GM23248 (cell line): ENCODE results near the gene SNX14. TPM values are rescaled to one million over a fixed set of nuclear protein-coding genes. Genes with fewer than 3 reads are reported as not detected.

Experiments used
- DNase-seq: peaks from one replicate; pipeline ENCODE4 v3.0.0-alpha.2; 2015
- H2AFZ ChIP-seq: fragments of 200-600 bp; sonication (generic); 2 replicates; pipeline ENCODE4 v1.6.1; 2016; ENCODE audit warnings: antibody characterized with exemption
- H3F3A ChIP-seq: fragments of 200-600 bp; sonication (generic); 2 replicates; pipeline ENCODE4 v1.6.1; 2016; ENCODE audit warnings: mild to moderate bottlenecking, antibody characterized with exemption, mixed run types; ENCODE audit not compliant: insufficient read depth
- H3K27ac ChIP-seq: fragments of 200-600 bp; sonication (generic); 2 replicates; pipeline ENCODE4 v1.5.1; 2016; ENCODE audit warnings: mild to moderate bottlenecking
- H3K27me3 ChIP-seq: fragments of 200-600 bp; sonication (generic); replicated peaks from 2 replicates; pipeline ENCODE4 v1.6.1; 2016; ENCODE audit warnings: mild to moderate bottlenecking; ENCODE audit not compliant: insufficient read depth
- H3K36me3 ChIP-seq: fragments of 200-600 bp; sonication (generic); 2 replicates; pipeline ENCODE4 v1.6.1; 2016; ENCODE audit warnings: low read depth, mild to moderate bottlenecking
- H3K4me1 ChIP-seq: fragments of 200-600 bp; sonication (generic); 2 replicates; pipeline ENCODE4 v1.6.1; 2016; ENCODE audit warnings: mild to moderate bottlenecking; ENCODE audit not compliant: insufficient read depth
- H3K4me2 ChIP-seq: fragments of 200-600 bp; sonication (generic); one replicate; pipeline ENCODE4 v1.6.1; 2016; ENCODE audit warnings: mild to moderate bottlenecking; ENCODE audit not compliant: unreplicated experiment
- H3K4me3 ChIP-seq: fragments of 200-600 bp; sonication (generic); 2 replicates; pipeline ENCODE4 v1.5.1; 2016; ENCODE audit warnings: mild to moderate bottlenecking
- H3K79me2 ChIP-seq: fragments of 200-600 bp; sonication (generic); 2 replicates; pipeline ENCODE4 v1.6.1; 2016; ENCODE audit warnings: mild to moderate bottlenecking; ENCODE audit not compliant: insufficient read depth
- H3K9ac ChIP-seq: fragments of 200-600 bp; sonication (generic); 2 replicates; pipeline ENCODE4 v1.6.1; 2016; ENCODE audit warnings: mild to moderate bottlenecking
- H3K9me2 ChIP-seq: fragments of 200-600 bp; sonication (generic); 2 replicates; pipeline ENCODE4 v1.6.1; 2016; ENCODE audit warnings: mixed run types, mild to moderate bottlenecking, moderate library complexity; ENCODE audit not compliant: insufficient read depth
- H3K9me3 ChIP-seq: fragments of 200-600 bp; sonication (generic); one replicate; pipeline ENCODE4 v1.6.1; 2017; ENCODE audit warnings: low read depth
- H4K20me1 ChIP-seq: fragments of 200-600 bp; sonication (generic); 2 replicates; pipeline ENCODE4 v1.6.0; 2016; ENCODE audit not compliant: insufficient read depth
- EZH2 ChIP-seq: fragments of 200-600 bp; sonication (generic); IDR thresholded peaks from 2 replicates; pipeline ENCODE4 v1.6.1; 2018; ENCODE audit warnings: antibody characterized with exemption, mild to moderate bottlenecking; ENCODE audit not compliant: insufficient read depth, poor library complexity, severe bottlenecking
- EZH2phosphoT487 ChIP-seq: fragments of 200-600 bp; sonication (generic); IDR thresholded peaks from 2 replicates; pipeline ENCODE4 v1.6.1; 2018; ENCODE audit warnings: antibody characterized with exemption, moderate library complexity, mild to moderate bottlenecking, low read depth; ENCODE audit not compliant: insufficient read depth
- WGBS, 2 experiments: methylation state at CpG; one replicate each; pipeline ENCODE4 v1.1.6; 2015 to 2017; ENCODE audit warnings: low lambda C conversion rate in 2 of 2, low coverage in 1 of 2; ENCODE audit errors: missing lambda C conversion rate in 2 of 2; 5-methylcytosine and 5-hydroxymethylcytosine counted together
- in situ Hi-C: fragments of 300-500 bp; cut with MboI; formaldehyde crosslinking; loops from 2 replicates; pipeline ENCODE4 v1.15.0; 2020
- polyA plus RNA-seq: library from polyadenylated mRNA; unstranded; fragments of >200 nt; fragmentation: Nextera tagmentation; extraction: Ambion mirVana; gene quantifications from 2 replicates; pipeline ENCODE4 v1.2.1, GENCODE V29; 2016
- total RNA-seq: library from RNA; depleted of rRNA; stranded (reverse); fragments of >200 nt; shearing (Covaris generic); gene quantifications from 2 replicates; pipeline ENCODE4 v1.2.3, GENCODE V29; 2014; rRNA removed

Gene SNX14
- total and polyA plus RNA-seq, 2 experiments from 2014 or later, result 68.3 to 72.4 TPM

DNA sequence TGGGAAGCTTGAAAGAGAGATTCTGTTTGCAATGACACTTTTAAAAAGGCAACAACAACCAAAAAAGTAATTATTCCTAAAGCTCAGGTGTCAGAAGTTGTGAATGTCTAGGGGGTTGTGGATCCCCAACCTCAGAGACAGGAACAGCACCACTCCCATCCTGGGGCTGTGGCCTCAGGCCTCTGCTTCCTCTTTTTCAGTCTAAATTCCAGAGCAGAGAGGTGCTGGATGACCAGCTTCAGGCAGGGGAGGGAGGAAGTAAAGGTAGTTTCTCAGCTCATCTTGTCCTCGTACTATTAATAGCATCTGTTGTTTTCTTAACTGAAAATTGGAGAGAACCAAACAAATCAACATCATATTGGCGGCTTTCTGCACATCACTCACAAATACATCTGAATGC, 135.5 kb downstream of the SNX14 start:
- H3K27me3 ChIP-seq, result no peaks in the 10 kb centered on the region
- no peaks in the 10 kb centered on the region for H3K9me2 ChIP-seq
- H3K27ac ChIP-seq, result peak overlapping the region; percentile 100
- peaks cover 15% of the 10 kb centered on the region; the same call in 1 of the 2 replicates for H3K36me3 ChIP-seq
- peaks cover 94% of the 10 kb centered on the region for H3K4me1 ChIP-seq
- 0 out of 2 replicates have a peak overlapping the region, but pooled peaks have one; percentile 16 for H3K4me3 ChIP-seq
- DNase-seq, result no peak
- no peaks in the 10 kb centered on the region for H3K9me3 ChIP-seq
- H3K79me2 ChIP-seq, result peaks cover 84% of the 10 kb centered on the region
- TF ChIP-seq EZH2 (no peak), EZH2phosphoT487 (no peak)
- 33 to 43% methylated on average over 2 of the region's 2 CpGs for WGBS, 2 experiments
- H3F3A ChIP-seq, result peaks cover 88% of the 10 kb centered on the region
- H2AFZ ChIP-seq, result no peak overlapping the region
- H3K9ac ChIP-seq, result peak overlapping the region; percentile 3; the same call in 1 of the 2 replicates
- 0 out of 2 replicates have a peak, but pooled peaks cover 8% of the 10 kb centered on the region for H4K20me1 ChIP-seq
- H3K4me2 ChIP-seq, result peak overlapping the region; percentile 67
- in situ Hi-C loops, result no loop called here

DNA sequence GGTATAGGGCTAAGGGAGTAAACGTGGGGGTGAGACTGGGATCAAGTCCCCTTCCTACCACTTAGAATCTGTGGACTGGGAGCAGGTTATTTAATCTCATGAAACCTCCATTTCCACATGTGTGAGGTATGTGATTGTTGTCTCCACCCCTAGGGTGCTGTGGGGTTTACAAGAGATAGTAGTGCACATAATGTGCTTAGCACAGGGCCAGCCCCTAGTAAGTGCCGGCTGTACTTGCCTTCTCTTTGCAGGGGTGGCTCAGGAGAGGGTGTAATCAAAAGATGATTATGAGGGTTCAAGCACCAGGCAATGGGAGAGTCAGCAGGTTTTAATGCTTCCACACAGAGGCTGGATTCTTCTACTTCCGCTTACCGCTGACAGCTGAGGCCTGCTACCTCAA, 136.9 kb downstream of the SNX14 start:
- no peaks in the 10 kb centered on the region for H3K9me3 ChIP-seq
- H3K9ac ChIP-seq, result no peak overlapping the region
- no peak for DNase-seq
- peaks cover 84% of the 10 kb centered on the region for H3K79me2 ChIP-seq
- no peak overlapping the region for H3K4me3 ChIP-seq
- in situ Hi-C loops, result no loop called here
- H3K9me2 ChIP-seq, result no peaks in the 10 kb centered on the region
- no peak overlapping the region for H2AFZ ChIP-seq
- no peak overlapping the region for H3K4me2 ChIP-seq
- H4K20me1 ChIP-seq, result 0 out of 2 replicates have a peak, but pooled peaks cover 8% of the 10 kb centered on the region
- peaks cover 13% of the 10 kb centered on the region; the same call in 1 of the 2 replicates for H3K36me3 ChIP-seq
- peaks cover 91% of the 10 kb centered on the region for H3K4me1 ChIP-seq
- H3K27ac ChIP-seq, result no peak overlapping the region
- peaks cover 88% of the 10 kb centered on the region for H3F3A ChIP-seq
- H3K27me3 ChIP-seq, result no peaks in the 10 kb centered on the region
- WGBS, 2 experiments, result 98% methylated on average over 4 of the region's 4 CpGs
- no peak for TF ChIP-seq EZH2phosphoT487
- TF ChIP-seq EZH2, result no peak

Other genes starting within 250 kb of the SNX14 start
- 264 and 293 TPM in 2 replicates for gene NT5E, start 143.8 kb downstream of the SNX14 start, total RNA-seq
- 201 and 205 TPM in 2 replicates for gene NT5E, start 143.8 kb downstream of the SNX14 start, polyA plus RNA-seq
- gene SYNCRIP, start 49.0 kb upstream of the SNX14 start, total RNA-seq, result 77.9 and 99.0 TPM in 2 replicates
- 138 and 150 TPM in 2 replicates for gene SYNCRIP, start 49.0 kb upstream of the SNX14 start, polyA plus RNA-seq